ENCODE results near the gene PTAFR.
"Not testable (repeated sequence)": the region's sequence is repeated elsewhere in the genome, so short reads cannot be mapped to it uniquely, and the experiment has no call there.

PTAFR gene

DNA sequence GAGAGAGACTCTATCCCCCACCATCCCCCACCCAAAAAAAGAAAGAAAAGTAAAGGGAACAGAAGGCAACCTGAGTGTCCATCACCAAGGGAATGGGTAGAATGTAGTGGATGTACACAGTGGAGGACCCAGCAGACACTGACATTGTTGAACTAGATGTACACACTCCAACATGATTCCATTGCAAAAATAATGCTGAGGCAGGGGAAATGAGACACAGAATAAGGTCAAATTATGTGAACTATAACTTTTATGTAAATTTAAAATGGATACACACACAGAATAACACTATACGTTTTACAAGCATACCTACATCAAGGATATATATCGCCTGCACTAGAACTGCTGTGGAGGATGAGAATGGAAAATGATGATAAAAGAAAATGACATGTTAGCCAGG is 34.8 kb downstream of the PTAFR start:
- DNase-seq = no peak

DNA sequence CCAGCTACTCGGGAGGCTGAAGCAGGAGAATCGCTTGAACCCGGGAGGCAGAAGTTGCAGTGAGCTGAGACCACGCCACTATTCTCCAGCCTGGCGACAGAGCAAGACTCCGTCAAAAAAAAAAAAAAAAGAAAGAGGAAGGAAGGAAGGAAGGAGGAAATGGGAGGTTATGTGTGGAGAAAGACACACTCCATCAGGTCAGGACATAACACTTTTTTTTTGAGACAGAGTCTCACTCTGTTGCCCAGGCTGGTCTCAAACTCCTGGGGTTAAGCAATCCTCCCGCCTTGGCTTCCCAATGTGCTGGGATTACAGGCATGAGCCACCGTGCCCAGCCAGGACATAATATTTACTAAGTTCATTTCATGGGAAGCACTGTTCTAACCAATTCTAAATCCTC is 36.6 kb downstream of the PTAFR start:
- not testable (repeated sequence) for DNase-seq

DNA sequence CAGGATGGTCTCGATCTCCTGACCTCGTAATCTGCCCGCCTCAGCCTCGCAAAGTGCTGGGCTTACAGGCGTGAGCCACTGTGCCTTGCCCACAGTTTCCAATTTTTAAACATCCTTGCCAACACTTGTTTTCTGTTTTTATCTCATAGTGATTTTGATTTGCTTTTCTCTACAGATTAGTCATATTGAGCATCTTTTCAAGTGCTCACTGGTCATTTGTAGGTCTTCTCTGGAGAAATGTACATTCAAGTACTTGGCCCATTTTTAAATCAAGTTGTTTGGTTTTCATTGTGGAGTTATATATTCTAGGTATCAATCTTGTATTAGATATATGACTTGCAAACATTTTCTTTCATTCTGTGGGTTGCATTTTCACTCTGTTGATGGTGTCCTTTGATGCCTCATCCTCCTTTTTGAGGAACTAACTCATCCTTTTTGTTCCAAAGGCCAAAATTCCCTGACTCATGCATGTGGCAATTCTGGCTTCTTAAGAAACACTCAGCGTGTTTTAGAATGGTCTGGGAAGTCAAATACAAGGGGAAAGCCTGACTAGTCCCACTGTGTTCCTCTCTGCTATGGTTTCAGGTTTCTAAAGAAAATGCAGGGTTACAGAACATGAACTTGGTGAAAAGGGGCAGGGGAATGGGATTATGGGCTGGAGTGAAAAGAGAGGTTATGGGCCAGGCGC is 37.3 kb downstream of the PTAFR start:
- no peak for DNase-seq

DNA sequence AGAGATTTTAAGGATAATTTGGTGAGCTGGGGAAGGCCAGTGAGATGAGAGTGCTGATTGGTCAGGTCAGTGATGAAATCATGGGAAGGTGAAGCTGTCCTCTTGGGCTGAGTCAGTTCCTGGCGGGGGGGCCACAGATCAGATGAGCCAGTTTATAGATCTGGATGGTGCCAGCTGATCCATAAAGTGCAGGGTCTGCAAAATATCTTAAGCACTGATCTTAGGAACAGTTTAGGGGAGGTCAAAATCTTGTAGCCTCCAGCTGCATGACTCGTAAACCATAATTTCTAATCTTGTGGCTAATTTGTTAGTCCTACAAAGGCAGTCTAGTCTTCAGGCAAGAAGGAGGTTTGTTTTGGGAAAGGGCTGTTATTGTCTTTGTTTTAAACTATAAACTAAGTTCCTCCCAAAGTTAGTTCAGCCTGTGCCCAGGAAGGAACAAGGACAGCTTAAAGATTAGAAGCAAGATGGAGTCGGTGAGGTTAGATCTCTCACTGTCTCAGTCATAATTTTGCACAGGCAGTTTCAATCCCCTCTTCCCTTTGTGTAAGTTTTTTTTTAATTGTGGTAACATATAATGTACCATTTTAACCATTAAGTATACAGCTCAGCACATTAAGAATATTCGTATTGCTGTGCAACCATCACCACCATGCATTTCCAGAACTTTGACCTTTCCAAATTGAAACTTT is 39.4 kb downstream of the PTAFR start:
- no peak for DNase-seq

DNA sequence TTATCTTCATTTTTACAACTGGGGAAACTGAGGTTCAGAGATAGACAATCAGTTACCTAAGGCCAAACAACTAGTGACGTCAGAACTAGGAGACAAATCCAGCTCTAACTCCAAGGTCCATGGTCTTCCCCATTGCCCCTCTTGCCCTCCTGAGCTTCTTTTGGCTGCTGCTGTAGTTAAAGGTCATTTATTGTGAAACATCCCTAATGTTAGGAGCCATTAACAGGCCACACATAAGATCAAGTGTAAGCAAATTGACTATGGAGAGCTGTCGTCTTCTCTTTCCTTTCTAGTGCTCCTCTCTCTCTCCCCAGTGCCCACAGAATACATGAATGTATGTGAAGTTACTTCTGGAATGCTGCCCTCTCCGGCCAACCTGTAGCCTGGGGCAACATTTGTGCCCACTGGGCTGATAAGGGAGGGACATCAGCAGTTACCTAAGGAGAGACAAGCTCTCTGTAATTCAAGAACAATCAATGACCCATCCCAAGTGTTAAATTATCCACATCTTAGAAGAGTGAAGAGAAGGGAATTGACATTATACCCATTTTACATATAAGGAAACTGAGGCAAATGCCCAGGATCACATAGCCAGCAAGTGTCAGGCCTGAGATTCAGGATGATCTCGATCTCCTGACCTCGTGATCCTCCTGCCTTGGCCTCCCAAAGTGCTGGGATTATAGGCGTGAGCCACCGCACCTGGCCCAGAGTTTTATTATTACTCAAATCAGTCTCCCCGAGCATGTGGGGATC is 40.1 kb downstream of the PTAFR start:
- no peak for DNase-seq

DNA sequence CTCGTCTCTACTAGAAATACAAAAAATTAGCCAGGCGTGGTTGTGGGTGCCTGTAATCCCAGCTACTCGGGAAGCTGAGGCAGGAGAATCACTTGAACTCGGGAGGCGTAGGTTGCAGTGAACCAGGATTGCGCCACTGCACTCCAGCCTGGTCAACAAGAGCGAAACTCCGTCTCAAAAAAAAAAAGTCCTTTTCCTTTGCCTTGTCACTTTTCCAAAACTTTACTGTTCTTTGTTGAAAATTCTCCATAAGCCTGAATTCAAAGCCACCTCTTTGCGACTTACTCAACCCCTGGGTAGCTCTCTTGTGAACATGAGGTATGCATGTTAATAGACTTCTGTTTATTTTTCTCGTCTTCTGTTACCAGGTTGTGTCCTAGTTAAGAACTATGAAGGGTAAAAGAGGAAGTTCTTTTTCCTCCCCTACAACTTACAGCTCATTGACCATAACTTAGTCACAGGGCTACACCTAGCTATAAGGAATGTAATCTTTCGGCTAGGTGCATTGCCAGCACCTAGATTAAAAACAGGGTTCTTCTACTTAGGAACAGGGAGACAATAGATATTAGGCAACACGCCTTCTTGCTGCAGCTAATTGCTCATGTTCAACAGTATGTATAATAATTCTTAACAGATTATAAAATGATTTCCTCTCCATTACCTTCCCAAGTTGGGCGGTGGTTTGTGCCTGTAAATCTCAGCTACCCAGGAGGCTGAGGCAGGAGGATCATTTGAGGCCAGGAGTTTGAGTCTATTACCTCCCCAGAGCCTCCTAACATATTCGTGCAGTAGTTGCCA is 40.9 kb downstream of the PTAFR start:
- no peak for DNase-seq

DNA sequence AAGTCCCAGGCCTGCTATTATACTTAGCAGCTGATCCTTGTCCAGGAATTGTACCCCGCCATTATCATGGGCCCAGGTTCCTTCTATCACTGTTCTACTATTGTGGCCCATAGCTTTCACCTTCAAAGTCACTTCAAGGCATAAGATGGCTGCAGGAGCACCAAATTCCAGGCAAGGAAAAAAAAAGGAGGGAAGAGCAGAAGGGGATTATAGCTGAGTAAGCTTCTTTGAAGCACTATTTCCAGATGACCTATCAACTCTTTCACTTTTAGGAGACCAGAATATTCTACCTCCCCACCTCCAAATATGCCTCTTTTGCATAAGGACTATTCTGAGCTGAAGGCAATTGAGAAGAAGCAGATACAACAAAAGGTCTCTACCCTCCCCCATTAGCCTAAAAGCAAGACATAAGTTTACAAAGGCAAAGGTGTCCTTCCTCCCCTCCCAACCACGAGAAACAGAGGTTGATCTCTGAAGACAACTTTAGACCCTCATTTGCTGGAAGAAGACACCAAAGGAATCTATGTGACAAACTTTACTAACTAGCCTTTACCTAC is 41.8 kb downstream of the PTAFR start:
- DNase-seq = no peak

DNA sequence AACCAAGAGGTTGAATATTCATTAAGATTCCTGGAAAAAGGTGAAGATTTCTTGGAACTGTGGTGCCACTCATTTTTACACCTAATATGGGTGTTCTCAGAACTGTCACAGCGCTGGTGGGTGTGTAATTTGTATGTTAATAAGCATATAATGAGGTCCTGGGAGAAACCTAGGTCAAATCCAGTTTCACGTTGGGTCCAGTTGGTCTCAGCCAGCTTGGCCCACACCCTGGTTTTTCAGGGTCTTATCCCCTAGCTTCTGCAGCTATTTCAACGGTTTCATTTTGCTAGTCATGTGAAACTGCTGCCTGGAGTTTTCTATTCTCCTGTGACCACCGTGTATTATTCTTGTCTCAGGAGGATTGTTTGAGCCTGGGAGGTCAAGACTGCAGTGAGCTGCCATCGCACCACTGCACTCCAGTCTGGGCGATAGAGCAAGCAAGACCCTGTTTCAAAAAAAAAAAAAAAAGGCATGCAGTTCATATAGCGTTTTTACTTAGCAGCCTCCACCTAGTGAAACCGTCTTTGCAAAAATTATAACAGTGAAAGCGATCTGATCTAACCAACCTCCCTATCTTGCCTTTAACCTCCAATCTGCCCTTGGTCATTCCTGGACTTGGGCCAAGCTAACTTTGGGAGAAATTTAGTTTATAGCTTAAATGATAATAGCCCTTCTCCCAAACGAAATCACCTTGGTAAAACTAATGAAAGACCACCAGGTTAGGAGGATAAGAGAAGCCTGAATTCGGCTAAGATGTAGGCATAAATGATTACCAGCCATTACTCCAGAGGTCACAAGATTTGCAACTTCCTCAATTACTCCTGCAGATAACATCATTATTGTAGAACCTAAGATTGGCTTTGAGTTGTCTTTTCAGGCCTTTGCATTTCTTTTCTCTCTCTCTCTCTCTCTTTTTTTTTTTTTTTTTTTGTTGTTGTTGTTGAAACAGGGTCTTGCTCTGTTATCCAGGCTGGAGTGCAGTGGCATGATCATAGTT is 44.0 kb downstream of the PTAFR start:
- no peak for DNase-seq

DNA sequence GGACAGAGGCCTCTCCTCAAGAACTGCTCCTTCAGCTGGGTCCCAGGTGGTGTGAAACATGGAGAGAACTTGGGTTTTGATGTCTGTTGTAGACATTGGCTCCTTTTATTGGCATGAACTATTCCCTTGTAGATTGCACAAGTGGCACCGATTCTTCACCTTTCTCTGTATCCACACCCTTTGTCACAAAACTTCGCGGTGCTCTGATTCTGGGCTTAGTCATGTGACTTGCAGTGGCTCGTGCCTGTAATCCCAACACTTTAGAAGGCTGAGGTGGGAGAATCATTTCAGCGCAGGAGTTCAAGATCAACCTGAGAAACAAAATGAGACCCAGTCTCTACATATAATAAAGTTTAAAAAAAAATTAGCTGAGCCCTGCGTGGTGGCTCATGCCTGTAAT is 45.6 kb downstream of the PTAFR start:
- DNase-seq = no peak

DNA sequence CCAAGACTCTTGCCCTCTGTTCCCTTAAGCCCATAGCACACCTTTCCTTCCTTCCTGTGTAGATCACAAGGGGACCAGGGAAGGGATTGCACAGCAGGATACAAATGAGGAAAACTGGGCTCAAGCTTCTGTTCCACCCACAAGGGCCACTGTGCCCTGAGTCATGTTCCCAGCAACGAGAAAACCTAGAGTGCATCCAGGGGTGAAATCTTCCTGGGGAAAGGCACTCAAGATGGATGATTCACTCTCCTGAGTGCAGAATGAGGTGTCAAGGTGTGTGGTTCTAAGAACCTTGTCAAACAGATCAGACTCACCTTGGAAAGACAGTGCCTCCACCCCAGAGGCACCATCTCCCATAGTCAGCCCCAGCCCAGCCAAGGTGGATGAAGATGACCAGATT is 47.3 kb downstream of the PTAFR start:
- DNase-seq = no peak

DNA sequence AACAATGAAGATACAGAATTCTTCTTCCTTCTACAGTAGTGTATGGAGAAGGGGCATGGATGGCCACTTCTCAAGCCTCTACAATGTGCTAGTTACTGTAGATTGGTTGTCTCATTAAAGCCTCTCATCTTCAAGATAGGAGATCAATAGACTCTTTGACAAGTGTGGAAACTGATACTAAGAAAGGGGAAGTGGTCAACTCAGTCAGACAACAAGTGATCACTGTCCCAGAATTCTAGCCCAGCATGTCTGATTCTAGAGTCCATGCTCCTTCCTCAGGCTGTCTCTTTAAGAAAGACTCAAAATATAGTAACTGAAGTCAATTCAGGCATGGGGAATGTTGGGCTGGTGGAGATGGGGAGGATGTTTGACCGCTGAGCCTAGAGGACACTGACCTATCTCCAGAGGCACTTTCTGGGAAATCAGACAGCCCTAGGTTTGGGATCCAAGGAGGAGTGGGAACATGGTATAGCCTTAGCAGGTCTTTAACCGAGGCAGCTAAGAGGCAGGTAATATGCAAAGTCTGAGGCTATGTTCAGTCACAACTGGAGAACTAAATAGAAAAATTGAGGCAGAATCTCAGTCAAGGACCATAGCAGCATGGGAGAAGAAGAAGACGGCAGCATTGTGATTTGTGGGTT is 48.8 kb downstream of the PTAFR start:
- DNase-seq = no peak

DNA sequence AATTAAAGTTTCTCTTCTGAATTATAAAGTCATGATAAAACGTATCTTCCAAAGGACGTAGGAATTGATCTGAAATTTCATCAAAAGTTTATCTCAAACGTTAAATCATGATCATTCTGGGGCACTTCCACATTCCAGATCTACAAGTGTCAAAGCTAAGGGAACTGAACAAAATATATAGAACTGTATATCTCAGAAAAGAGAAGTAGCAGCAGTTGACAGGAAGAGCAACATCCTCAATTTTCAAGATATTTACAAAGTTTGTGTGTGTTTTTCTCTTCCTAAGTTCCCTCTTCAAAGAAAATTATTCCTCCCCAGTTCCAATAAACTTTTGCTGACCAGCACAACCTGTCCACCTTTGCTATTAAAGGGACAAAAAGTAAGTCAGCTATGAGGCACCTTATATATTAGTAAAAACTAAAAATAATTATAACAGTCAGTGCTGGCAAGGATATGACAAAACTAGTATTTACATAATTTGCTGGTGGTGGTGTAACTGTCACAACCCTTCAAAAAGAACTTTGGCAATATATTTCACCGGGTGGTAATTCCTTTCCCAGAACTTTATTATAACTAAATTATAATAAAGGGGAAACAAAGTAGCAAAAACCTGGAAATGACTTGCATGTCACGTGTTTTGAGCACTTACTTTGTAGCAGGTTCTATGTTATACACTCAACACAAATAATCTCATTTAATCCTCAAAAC is 49.6 kb downstream of the PTAFR start:
- DNase-seq = no peak

DNA sequence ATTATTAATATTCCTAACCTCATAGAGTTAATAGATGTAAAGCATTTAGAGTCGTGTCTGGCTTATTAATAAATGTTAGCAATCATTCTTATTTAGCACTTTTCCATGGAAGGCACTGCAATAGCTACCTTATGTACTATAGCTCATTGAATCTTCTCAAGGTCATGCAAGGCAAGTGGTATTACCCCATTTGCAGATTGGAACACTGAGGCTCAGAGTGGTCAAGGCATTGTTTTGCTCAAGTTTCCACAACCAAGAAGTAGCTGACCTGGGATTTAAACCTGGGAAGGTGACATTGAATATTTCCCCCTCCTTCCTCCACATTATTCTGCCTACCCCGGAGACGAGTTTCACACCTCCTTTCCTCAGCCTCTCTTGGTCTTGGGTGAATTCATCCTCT is 50.3 kb downstream of the PTAFR start:
- no peak for DNase-seq

DNA sequence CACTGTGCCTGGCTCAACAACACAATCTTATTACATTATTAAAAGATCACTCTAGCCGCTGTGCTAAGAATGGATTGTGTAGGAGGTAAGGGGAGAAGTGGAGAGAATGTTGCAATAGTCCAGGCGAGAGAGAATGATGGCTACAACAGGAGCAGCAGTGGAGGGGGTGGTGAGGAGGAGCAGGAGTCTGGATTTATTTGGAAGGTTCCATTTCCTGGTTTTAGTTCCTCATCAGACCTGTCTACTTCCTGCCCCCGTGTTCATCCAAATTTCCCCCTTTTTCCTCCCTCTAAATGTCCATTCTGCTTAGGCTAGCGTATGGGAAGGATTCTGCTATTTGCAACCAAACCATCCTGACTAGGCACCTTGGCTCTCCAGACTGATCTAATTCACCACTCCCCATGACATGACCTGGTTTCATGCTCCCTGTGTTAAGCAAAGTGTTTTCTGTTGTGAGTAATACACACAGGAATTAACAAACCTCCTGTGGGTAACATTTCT is 53.0 kb downstream of the PTAFR start:
- DNase-seq = no peak

DNA sequence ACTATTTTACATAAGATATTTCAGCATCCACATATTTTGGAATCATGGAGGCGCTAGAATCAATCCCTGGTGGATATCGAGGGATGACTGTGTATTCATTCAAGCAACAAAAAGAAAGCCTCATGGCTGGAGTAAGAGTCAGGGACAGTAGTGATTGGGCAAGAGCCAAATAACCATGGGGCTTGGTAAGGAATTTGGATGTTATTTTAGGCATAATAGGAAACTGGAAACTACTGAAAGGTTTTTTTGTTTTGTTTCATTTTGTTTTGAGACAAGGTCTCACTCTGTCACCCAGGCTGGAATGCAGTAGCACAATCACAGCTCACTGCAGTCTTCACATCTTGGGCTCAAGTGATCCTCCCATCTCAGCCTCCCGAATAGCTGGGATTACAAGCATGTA is 54.3 kb downstream of the PTAFR start:
- no peak for DNase-seq

DNA sequence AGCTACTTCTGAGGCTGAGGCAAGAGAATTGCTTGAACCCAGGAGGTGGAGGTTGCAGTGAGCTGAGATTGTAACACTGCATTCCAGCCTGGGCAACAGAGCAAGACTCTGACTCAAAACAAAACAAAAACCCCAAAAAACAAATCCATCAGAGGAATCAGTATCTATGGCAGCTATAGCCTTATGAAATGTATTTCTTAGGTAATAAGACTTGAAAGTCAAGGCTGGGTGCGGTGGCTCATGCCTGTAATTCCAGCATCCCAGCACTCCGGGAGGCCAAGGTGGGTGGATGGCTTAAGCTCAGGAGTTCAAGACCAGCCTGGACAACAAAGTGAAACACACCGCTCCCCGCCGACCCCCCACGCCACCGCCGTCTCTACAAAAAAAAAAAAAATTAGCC is 56.9 kb downstream of the PTAFR start:
- no peak for DNase-seq

DNA sequence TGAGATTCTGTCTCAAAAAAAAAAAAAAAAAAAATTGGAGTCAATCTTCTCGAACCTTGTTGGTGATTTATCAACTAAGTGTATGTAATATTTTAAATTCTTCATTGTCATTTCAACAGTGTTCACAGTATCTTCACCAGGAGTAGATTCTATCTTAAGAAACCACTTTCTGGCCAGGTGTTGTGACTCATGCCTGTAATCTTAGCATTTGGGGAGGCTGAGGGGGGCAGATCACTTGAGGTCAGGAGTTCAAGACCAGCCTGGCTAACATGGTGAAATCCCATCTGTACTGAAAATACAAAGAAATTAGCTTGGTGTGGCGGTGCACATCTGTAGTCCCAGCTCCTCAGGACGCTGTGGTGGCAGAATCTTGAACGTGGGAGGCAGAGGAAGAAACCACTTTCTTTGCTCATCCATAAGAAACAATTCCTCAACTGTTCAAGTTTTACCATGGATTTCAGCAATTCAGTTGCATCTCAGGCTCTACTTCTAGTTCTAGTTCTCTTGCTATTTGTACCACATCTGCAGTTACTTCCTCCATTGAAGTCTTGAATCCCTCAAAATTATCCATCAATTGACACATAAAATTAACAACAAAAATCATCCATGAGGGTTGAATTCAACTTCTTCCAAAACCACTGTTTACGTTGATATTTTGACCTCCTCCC is 57.7 kb downstream of the PTAFR start:
- no peak for DNase-seq

DNA sequence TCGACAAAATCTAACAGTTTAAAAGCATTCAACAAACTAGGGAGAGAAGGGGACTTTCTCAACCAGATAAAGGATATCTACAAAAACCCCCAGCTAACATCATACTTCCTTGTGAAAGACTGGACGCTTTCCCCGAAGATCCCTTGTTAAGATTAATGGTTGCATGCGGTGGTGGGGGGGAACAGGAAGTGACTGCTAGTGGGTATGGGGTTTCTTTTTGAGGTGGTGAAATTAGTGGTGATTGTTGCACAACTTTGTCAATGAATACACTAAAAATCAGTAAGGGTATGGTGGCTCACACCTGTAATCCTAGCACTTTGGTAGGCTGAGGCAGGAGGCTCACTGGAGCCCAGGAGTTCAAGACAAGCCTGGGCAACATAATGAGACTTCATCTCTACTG is 61.2 kb downstream of the PTAFR start:
- DNase-seq = no peak

DNA sequence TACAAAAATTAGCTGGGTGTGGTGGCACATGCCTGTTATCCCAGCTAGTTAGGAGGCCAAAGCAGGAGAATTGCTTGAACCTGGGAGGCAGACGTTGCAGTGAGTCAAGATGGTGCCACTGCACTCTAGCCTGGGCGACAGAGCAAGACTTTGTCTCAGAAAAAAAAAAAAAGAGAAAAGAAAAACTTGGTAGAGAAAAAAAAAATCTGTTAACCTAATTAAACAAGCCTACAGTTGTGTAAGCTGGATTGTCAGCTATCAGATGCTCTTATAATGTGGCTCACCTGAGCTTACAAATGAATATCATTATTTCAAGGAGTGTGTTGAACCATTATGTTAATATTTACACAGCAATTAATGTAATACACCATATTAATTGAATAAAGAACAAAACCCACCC is 61.6 kb downstream of the PTAFR start:
- DNase-seq = no peak

DNA sequence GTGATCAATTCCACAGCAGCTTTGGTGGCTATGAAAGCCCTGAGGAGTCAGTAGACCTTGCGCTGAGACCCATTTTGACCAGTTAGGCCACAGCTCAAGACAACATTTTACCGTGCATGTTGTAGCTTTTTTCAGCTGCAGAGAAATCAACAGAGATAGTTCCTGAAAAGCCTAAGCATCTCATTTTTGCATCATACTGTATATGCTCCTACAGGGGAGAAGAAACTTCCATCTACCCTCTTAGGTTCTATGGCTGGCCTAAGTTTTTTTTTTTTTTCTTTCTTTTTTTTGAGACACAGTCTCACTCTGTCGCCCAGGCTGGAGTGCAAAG is 63.3 kb downstream of the PTAFR start:
- DNase-seq = no peak
